ENCODE measurements around the gene APPL2.
"Not testable (repeated sequence)": the region's sequence is repeated elsewhere in the genome, so short reads cannot be mapped to it uniquely, and the experiment has no call there.

APPL2 gene

DNA sequence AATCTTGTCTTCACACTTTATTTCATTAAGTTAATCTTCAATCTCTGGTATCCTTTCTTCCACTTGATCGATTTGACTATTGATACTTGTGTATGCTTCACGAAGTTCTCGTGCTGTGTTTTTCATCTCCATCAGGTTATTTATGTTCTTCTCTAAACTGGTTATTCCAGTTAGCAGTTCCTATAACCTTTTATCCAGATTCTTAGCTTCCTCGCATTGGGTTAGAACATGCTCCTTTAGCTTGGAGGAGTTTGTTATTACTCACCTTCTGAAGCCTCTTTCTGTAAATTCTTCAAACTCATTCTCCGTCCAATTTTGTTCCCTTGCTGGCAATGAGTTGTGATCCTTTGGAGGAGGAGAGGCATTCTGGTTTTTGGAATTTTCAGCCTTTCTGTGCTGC is 52.0 kb downstream of the APPL2 start:
- not testable (repeated sequence) for DNase-seq

- not testable (repeated sequence) for DNase-seq
These were observed 52.6 kb downstream of the APPL2 start for GRCh38 chr12:105183406-105183805.

DNA sequence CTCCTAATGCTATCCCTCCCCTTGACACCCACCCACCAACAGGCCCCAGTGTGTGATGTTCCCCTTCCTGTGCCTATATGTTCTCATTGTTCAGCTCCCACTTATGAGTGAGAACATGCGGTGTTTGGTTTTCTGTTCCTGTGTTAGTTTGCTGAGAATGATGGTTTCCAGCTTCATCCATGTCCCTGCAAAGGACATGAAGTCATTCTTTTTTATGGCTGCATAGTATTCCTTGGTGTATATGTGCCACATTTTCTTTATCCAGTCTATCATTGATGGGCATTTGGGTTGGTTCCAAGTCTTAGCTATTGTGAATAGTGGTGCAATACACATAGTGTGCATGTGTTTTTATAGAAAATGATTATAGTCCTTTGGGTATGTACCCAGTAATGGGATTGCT is 56.9 kb downstream of the APPL2 start:
- DNase-seq: not testable (repeated sequence)

DNA sequence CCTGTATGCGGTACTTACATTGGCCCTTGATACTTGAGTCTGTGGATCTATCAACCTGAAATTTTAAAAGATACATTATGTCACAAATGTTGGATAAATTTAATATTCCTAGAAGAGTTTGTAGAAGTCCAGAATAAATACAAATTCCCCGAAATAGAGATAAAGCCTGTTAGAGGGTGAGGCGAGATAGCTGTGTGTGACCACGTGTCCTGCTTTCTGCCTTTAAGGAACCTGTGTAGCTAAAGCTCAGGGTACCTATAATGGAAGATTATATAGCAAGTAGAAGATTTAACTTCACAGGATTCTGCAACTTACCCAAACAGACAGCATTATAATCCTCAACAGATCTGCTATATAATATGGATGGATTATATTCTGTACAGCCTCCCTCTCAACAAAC is 58.8 kb downstream of the APPL2 start:
- DNase-seq: no peak

DNA sequence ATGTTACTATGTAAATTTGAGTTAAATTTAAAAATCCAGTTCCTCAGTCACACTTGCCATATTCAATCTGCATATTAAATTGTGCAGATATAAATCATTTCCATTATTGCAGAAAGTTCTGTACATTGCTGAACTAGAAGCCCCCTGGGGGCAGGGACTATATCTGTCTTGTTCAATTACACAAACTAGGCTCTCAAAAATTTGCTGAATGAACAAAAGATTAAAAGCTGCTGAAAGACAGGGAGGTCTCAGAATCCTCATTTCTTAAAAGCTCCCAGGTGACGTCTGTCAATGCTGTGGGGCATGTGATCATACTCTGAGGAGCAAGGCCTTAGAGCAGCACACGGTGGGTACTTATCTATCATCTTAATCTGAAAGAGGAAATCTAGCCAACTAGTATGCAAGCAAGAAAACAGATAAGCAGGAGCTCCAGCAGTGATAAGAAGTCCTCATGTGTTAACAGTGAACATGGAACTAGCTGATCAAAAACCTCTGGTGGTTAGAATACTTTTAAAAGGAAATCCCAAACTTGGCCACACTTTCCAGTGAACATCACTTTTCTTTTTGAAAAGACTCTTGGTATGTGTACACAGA is 60.5 kb downstream of the APPL2 start:
- no peak for DNase-seq

GRCh38 chr12:105171691-105172436 is 64.1 kb downstream of the APPL2 start:
- DNase-seq: no peak

- no peak for DNase-seq
These were observed 65.8 kb downstream of the APPL2 start for GRCh38 chr12:105170139-105170538.

- no peak for DNase-seq
These were observed 68.0 kb downstream of the APPL2 start for GRCh38 chr12:105168006-105168405.

GRCh38 chr12:105167346-105167745 is 68.6 kb downstream of the APPL2 start:
- DNase-seq: no peak

GRCh38 chr12:105166736-105167135 is 69.2 kb downstream of the APPL2 start:
- no peak for DNase-seq

GRCh38 chr12:105164068-105164467 is 71.9 kb downstream of the APPL2 start:
- DNase-seq: no peak

GRCh38 chr12:105162174-105162573 is 73.8 kb downstream of the APPL2 start:
- no peak for DNase-seq

GRCh38 chr12:105158876-105159275 is 77.1 kb downstream of the APPL2 start:
- DNase-seq: no peak

GRCh38 chr12:105157606-105158005 is 78.4 kb downstream of the APPL2 start:
- no peak for DNase-seq

GRCh38 chr12:105156260-105156659 is 79.7 kb downstream of the APPL2 start:
- no peak for DNase-seq

DNA sequence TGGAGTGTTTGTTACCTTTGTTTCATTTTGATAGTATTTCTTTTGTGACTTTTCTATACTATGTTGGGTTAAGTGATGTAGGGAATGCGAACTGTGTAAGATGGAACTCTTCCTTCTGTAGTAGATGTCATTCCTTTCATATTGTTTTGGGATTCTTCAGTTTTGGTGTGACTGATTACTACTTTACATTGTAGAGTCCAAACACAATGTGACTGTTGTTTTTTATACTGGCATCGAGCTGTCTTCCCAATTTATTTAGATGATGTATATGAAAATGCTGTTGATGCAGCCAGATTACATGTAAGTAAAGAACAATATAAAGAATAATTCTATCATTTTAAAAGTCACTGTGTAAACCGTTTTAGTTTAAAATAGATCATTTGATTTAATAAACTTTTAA is 93.7 kb downstream of the APPL2 start:
- no peak for DNase-seq

DNA sequence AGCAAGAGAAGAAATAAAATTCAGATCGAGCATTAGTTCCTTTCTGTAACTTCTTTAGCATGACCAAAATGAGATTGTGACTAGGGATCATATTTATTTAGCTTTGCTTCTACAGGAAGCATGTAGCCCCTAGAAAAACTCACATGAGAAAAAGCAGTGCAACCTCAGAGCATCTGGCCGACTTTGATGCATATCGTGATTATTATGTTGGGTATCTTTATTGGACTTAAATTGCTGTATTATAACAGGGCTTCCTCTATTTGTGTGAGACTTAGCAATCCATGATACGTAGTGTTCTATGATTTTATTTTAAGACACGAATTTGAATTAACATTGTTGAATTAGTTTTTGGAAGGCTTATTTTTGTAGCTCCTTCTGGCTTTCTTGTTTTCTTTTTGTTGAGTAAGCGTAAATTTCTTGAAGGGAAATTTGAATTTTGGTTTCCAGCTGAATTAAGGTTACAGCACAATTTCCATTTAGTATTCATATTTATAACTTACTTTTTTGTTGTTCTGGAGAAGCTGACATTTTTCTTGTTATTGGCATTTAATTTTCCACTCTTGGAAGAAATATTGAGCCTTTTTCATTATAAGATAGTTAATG is 94.6 kb downstream of the APPL2 start:
- DNase-seq: no peak

GRCh38 chr12:105138248-105138647 is 97.7 kb downstream of the APPL2 start:
- DNase-seq: no peak

Measured in activated T-cell treated with anti-CD3 and anti-CD28 coated beads, Interleukin-2, amount 50 U/mL, for 1 hour (primary cell).